ENCODE measurements around the gene RLN3. TPM values are rescaled to one million over a fixed set of nuclear protein-coding genes. Genes with fewer than 3 reads are reported as not detected.
"Not testable (repeated sequence)": the region's sequence is repeated elsewhere in the genome, so short reads cannot be mapped to it uniquely, and the experiment has no call there.

RLN3 gene
- total RNA-seq, 2 donors from 2014 or later: not detected

GRCh38 chr19:14021474-14021873, 6.5 kb upstream of the RLN3 start:
- DNase-seq (ENCODE audit: low spot score) (no peak), ATAC-seq (no peak)
- no peak overlapping the region for H3K4me3 Mint-ChIP-seq
- peak overlapping the region in 1 of 2 donors; percentile 58 for H3K27ac Mint-ChIP-seq
- peaks cover 0 to 4% of the 10 kb centered on the region in 2 donors for H3K4me1 Mint-ChIP-seq (ENCODE audit: low read depth in 2 of 2)
- no peaks in the 10 kb centered on the region for H3K36me3 Mint-ChIP-seq
- H3K9me3 Mint-ChIP-seq: no peaks in the 10 kb centered on the region
- H3K27me3 Mint-ChIP-seq: no peaks in the 10 kb centered on the region

GRCh38 chr19:14022469-14022868, 5.5 kb upstream of the RLN3 start:
- Mint-ChIP-seq H3K36me3 (no peaks in the 10 kb centered on the region), H3K4me1 (ENCODE audit: low read depth in 2 of 2) (peaks cover 0 to 4% of the 10 kb centered on the region in 2 donors), H3K9me3 (no peaks in the 10 kb centered on the region), H3K27me3 (no peaks in the 10 kb centered on the region), H3K4me3 (no peak overlapping the region), H3K27ac (peak overlapping the region in 1 of 2 donors; percentile 58)
- no peak for DNase-seq (ENCODE audit: low spot score)
- ATAC-seq: no peak

- no peak overlapping the region for H3K4me3 Mint-ChIP-seq
- DNase-seq (ENCODE audit: low spot score) (no peak), ATAC-seq (no peak)
- H3K27ac Mint-ChIP-seq: peak overlapping the region in 1 of 2 donors; percentile 81
- H3K36me3 Mint-ChIP-seq: no peaks in the 10 kb centered on the region
- H3K9me3 Mint-ChIP-seq: no peaks in the 10 kb centered on the region
- H3K4me1 Mint-ChIP-seq (ENCODE audit: low read depth in 2 of 2): peaks cover 0 to 4% of the 10 kb centered on the region in 2 donors
- H3K27me3 Mint-ChIP-seq: no peaks in the 10 kb centered on the region
Measured at GRCh38 chr19:14023404-14024235, 4.3 kb upstream of the RLN3 start.

GRCh38 chr19:14026652-14027192, 1.2 kb upstream of the RLN3 start:
- DNase-seq (ENCODE audit: low spot score); ATAC-seq; H3K4me3 Mint-ChIP-seq; H3K27me3 Mint-ChIP-seq; H3K36me3 Mint-ChIP-seq; H3K9me3 Mint-ChIP-seq; H3K27ac Mint-ChIP-seq: not testable (repeated sequence)
- peaks cover 4 to 11% of the 10 kb centered on the region in 2 donors for H3K4me1 Mint-ChIP-seq (ENCODE audit: low read depth in 2 of 2)

- Mint-ChIP-seq H3K27me3 (no peaks in the 10 kb centered on the region), H3K36me3 (no peaks in the 10 kb centered on the region), H3K9me3 (no peaks in the 10 kb centered on the region), H3K4me1 (ENCODE audit: low read depth in 2 of 2) (peaks cover 11 to 13% of the 10 kb centered on the region in 2 donors), H3K4me3 (no peak overlapping the region), H3K27ac (no peak overlapping the region)
- DNase-seq (ENCODE audit: low spot score) (no peak), ATAC-seq (no peak)
Measured at GRCh38 chr19:14028901-14029300, 953 bp downstream of the RLN3 start.

- Mint-ChIP-seq H3K27me3 (no peaks in the 10 kb centered on the region), H3K4me3 (peak overlapping the region; percentile 92), H3K36me3 (no peaks in the 10 kb centered on the region), H3K27ac (peak overlapping the region; percentile 85 to 92), H3K9me3 (no peaks in the 10 kb centered on the region), H3K4me1 (ENCODE audit: low read depth in 2 of 2) (peaks cover 15 to 17% of the 10 kb centered on the region in 2 donors)
- DNase-seq (ENCODE audit: low spot score) (no peak), ATAC-seq (no peak)
Measured at GRCh38 chr19:14030997-14031718, 3.2 kb downstream of the RLN3 start.

- H3K27me3 Mint-ChIP-seq: no peaks in the 10 kb centered on the region
- peak; percentile 88 to 89 for ATAC-seq
- H3K4me3 Mint-ChIP-seq: peak within 1 kb of the TSS; percentile 92
- peaks cover 15 to 17% of the 10 kb centered on the region in 2 donors for H3K4me1 Mint-ChIP-seq (ENCODE audit: low read depth in 2 of 2)
- H3K9me3 Mint-ChIP-seq: no peaks in the 10 kb centered on the region
- peak within 1 kb of the TSS; percentile 85 to 92 for H3K27ac Mint-ChIP-seq
- no peaks in the 10 kb centered on the region for H3K36me3 Mint-ChIP-seq
- peak; percentile 86 for DNase-seq (ENCODE audit: low spot score)
Measured at GRCh38 chr19:14031719-14032480, 4.0 kb downstream of the RLN3 start, which contains the start of gene IL27RA. IL27RA (plus strand) TSS chr19:14031762; CDS start chr19:14031873, 111 bp downstream.

- no peak for ATAC-seq
- peak overlapping the region; percentile 15 for H3K4me3 Mint-ChIP-seq
- peak overlapping the region; percentile 13 to 48 for H3K27ac Mint-ChIP-seq
- no peaks in the 10 kb centered on the region for H3K27me3 Mint-ChIP-seq
- DNase-seq (ENCODE audit: low spot score): no peak
- H3K4me1 Mint-ChIP-seq (ENCODE audit: low read depth in 2 of 2): peaks cover 15 to 23% of the 10 kb centered on the region in 2 donors
- no peaks in the 10 kb centered on the region for H3K9me3 Mint-ChIP-seq
- H3K36me3 Mint-ChIP-seq: no peaks in the 10 kb centered on the region
Measured at GRCh38 chr19:14033946-14034345, 6.0 kb downstream of the RLN3 start.

- not testable (repeated sequence) for ATAC-seq; DNase-seq (ENCODE audit: low spot score); H3K27ac Mint-ChIP-seq; H3K9me3 Mint-ChIP-seq; H3K27me3 Mint-ChIP-seq; H3K4me3 Mint-ChIP-seq; H3K36me3 Mint-ChIP-seq
- H3K4me1 Mint-ChIP-seq (ENCODE audit: low read depth in 2 of 2): peaks cover 15 to 23% of the 10 kb centered on the region in 2 donors
Measured at GRCh38 chr19:14035159-14035558, 7.2 kb downstream of the RLN3 start.

- Mint-ChIP-seq H3K36me3 (no peaks in the 10 kb centered on the region), H3K4me1 (ENCODE audit: low read depth in 2 of 2) (peaks cover 15 to 23% of the 10 kb centered on the region in 2 donors), H3K4me3 (no peak overlapping the region), H3K27me3 (no peaks in the 10 kb centered on the region), H3K9me3 (no peaks in the 10 kb centered on the region), H3K27ac (peak overlapping the region in 1 of 2 donors; percentile 65)
- DNase-seq (ENCODE audit: low spot score) (no peak), ATAC-seq (no peak)
Measured at GRCh38 chr19:14035706-14036105, 7.8 kb downstream of the RLN3 start.

GRCh38 chr19:14039181-14039580, 11.2 kb downstream of the RLN3 start:
- Mint-ChIP-seq H3K36me3 (no peaks in the 10 kb centered on the region), H3K27ac (no peak overlapping the region), H3K4me3 (no peak overlapping the region), H3K9me3 (no peaks in the 10 kb centered on the region), H3K27me3 (no peaks in the 10 kb centered on the region), H3K4me1 (ENCODE audit: low read depth in 2 of 2) (peaks cover 15 to 20% of the 10 kb centered on the region in 2 donors)
- DNase-seq (ENCODE audit: low spot score) (no peak), ATAC-seq (no peak)

- not testable (repeated sequence) for H3K9me3 Mint-ChIP-seq; H3K27me3 Mint-ChIP-seq; H3K4me3 Mint-ChIP-seq; DNase-seq (ENCODE audit: low spot score); H3K36me3 Mint-ChIP-seq
- Mint-ChIP-seq H3K27ac (peak overlapping the region; percentile 54 to 85), H3K4me1 (ENCODE audit: low read depth in 2 of 2) (peaks cover 14% of the 10 kb centered on the region in 2 donors)
- ATAC-seq: peak; percentile 66 to 73
Measured at GRCh38 chr19:14042659-14043608, 15.0 kb downstream of the RLN3 start.

Data from natural killer cell treated with Interleukin-12 subunit alpha and Interleukin-12 subunit beta and Interleukin-15 and Interleukin-18, amount 100 ng/mL, for 72 hours (primary cell).